GM12878 (cell line): ENCODE measurements around the gene KLB. TPM values are rescaled to one million over a fixed set of nuclear protein-coding genes. Genes with fewer than 3 reads are reported as not detected.

Experiments used
- ATAC-seq: fragments of 200-7000 bp; cut with Tn5 transposase; 3 replicates; pipeline ENCODE4 v1.9.1; 2020; ENCODE audit warnings: mild to moderate bottlenecking, moderate library complexity
- BruUV-seq: library from RNA; stranded (reverse); fragments of 400-500 nt; replicated peaks from 2 replicates; lab custom pipeline; 2021; lab: Mats Ljungman, UMichigan
- CTCF ChIA-PET: fragments of 300-600 bp; sonication (Branson Sonifier 250); formaldehyde crosslinking; extraction: SDS; loops from one replicate; lab custom pipeline; 2021; ENCODE audit warnings: inconsistent platforms; lab: Yijun Ruan, JAX
- POLR2A ChIA-PET: fragments of 350-600 bp; formaldehyde crosslinking; extraction: SDS; loops from one replicate; lab custom pipeline; 2021; ENCODE audit warnings: inconsistent platforms; lab: Charles Lee
- RAD21 ChIA-PET: fragments of 300-600 bp; sonication (Branson Sonifier 250); formaldehyde crosslinking; loops from one replicate; lab custom pipeline; 2023; ENCODE audit warnings: antibody characterized with exemption; ENCODE audit not compliant: unreplicated experiment; lab: Charles Lee
- SMC1A ChIA-PET: fragments of 300-600 bp; sonication (Branson Sonifier 250); formaldehyde crosslinking; loops from one replicate; lab custom pipeline; 2023; ENCODE audit not compliant: unreplicated experiment, uncharacterized antibody; lab: Charles Lee
- DNase-seq: peaks from one replicate; pipeline ENCODE4 v3.0.0-alpha.2; 2011; ENCODE audit warnings: low read depth, low spot score
- FAIRE-seq: peaks from 3 replicates; lab custom pipeline; 2011; peaks lifted over from hg19 to GRCh38; lab: Jason Lieb, UNC
- H2AFZ ChIP-seq: 2 replicates; pipeline ENCODE4 v1.6.0; 2011; ENCODE audit warnings: low read depth, low read length, control low read depth; ENCODE audit not compliant: control insufficient read depth
- H3K27ac ChIP-seq: 2 replicates; pipeline ENCODE4 v1.5.1; 2011; ENCODE audit warnings: control low read depth; ENCODE audit not compliant: control insufficient read depth, insufficient read depth
- H3K27me3 ChIP-seq, 2 experiments: replicated peaks in 1 of 2; 2 replicates each; pipeline versions ENCODE4 v1.6.0 to v1.6.1; 2011; ENCODE audit warnings: low read length in 1 of 2; ENCODE audit not compliant: control insufficient read depth in 2 of 2, insufficient read depth in 2 of 2
- H3K36me3 ChIP-seq, 2 experiments: 2 replicates each; pipeline ENCODE4 v1.5.1; 2011; ENCODE audit warnings: low read length in 1 of 2; ENCODE audit not compliant: control insufficient read depth in 2 of 2, insufficient read depth in 2 of 2
- H3K4me1 ChIP-seq: 2 replicates; pipeline ENCODE4 v1.6.1; 2011; ENCODE audit warnings: mild to moderate bottlenecking, low read length, moderate library complexity, mixed read lengths; ENCODE audit not compliant: control insufficient read depth, insufficient read depth
- H3K4me2 ChIP-seq: 2 replicates; pipeline ENCODE4 v1.6.0; 2011; ENCODE audit warnings: control low read depth; ENCODE audit not compliant: control insufficient read depth, insufficient read depth
- H3K4me3 ChIP-seq: fragments of 200-600 bp; sonication (generic); 2 replicates; pipeline ENCODE4 v1.5.1; 2016
- H3K79me2 ChIP-seq: 2 replicates; pipeline ENCODE4 v1.6.0; 2011; ENCODE audit warnings: low read length; ENCODE audit not compliant: control insufficient read depth, insufficient read depth
- H3K9ac ChIP-seq: 2 replicates; pipeline ENCODE4 v1.8.0; 2011; ENCODE audit warnings: low read length, control low read depth, mixed read lengths; ENCODE audit not compliant: control insufficient read depth, insufficient read depth
- H3K9me3 ChIP-seq: replicated peaks from 3 replicates; pipeline ENCODE4 v1.5.1; 2011; ENCODE audit warnings: mild to moderate bottlenecking, low read length; ENCODE audit not compliant: control insufficient read depth, insufficient read depth
- H4K20me1 ChIP-seq: 2 replicates; pipeline ENCODE4 v1.6.0; 2011; ENCODE audit not compliant: control insufficient read depth, insufficient read depth
- HDGF ChIP-seq: fragments of 450-650 bp; IDR thresholded peaks from 2 replicates; pipeline ENCODE4 v1.6.1; 2016; ENCODE audit warnings: antibody characterized with exemption
- NBN ChIP-seq: fragments of 450-650 bp; IDR thresholded peaks from 2 replicates; pipeline ENCODE4 v1.6.1; 2016
- NFXL1 ChIP-seq: fragments of 450-650 bp; IDR thresholded peaks from 2 replicates; pipeline ENCODE4 v1.6.1; 2017; ENCODE audit warnings: antibody characterized with exemption, mild to moderate bottlenecking, borderline replicate concordance
- RAD21 ChIP-seq: IDR thresholded peaks from 2 replicates; pipeline ENCODE4 v1.6.1; 2011; ENCODE audit warnings: mild to moderate bottlenecking, low read depth, low read length, moderate library complexity; ENCODE audit not compliant: insufficient read depth
- RUNX3 ChIP-seq: IDR thresholded peaks from 2 replicates; pipeline ENCODE4 v1.6.1; 2012; ENCODE audit warnings: low read length, inconsistent platforms
- SRF ChIP-seq, 2 experiments: IDR thresholded peaks; 2 replicates each; pipeline ENCODE4 v1.6.1; 2011; ENCODE audit warnings: low read depth in 2 of 2, low read length in 2 of 2, mild to moderate bottlenecking in 1 of 2, moderate library complexity in 1 of 2
- YY1 ChIP-seq: IDR thresholded peaks from 2 replicates; pipeline ENCODE4 v1.6.1; 2011; ENCODE audit warnings: low read depth, mild to moderate bottlenecking, low read length
- ZNF384 ChIP-seq: IDR thresholded peaks from 2 replicates; pipeline ENCODE4 v1.6.1; 2012; ENCODE audit warnings: low read depth, mild to moderate bottlenecking, low read length, improper control_type of control experiment, borderline replicate concordance
- WGBS: methylation state at CpG from one replicate; pipeline ENCODE4 v1.1.6; 2016; ENCODE audit warnings: low lambda C conversion rate; ENCODE audit not compliant: insufficient replicate concordance, insufficient coverage; ENCODE audit errors: missing lambda C conversion rate; 5-methylcytosine and 5-hydroxymethylcytosine counted together
- in situ Hi-C: fragments of 300-500 bp; cut with MboI; formaldehyde crosslinking; loops from 9 replicates; pipeline ENCODE4 v1.14.3; 2018; ENCODE audit warnings: mixed read lengths
- intact Hi-C: fragments of 100-400 bp; cut with micrococcal nuclease; formaldehyde crosslinking; loops from one replicate; pipeline ENCODE4 v1.14.2; 2022; ENCODE audit not compliant: unreplicated experiment
- polyA plus RNA-seq, 11 experiments: library from polyadenylated mRNA; depleted of rRNA in 4 of 11; unstranded in 6 of 11; stranded (reverse) in 5 of 11; fragments of >200 nt; fragmentation: Nextera tagmentation in 4 of 11; fragmentation: Illumina TruSeq in 1 of 11; extraction: Ambion mirVana in 4 of 11; extraction: Trizol in 1 of 11; gene quantifications; 1 replicate in 1 of 11; 2 replicates in 10 of 11; pipeline versions ENCODE4 v1.2.1 to v1.2.3, GENCODE V29; 2011 to 2016; ENCODE audit warnings: inconsistent platforms in 2 of 11, missing spikeins in 2 of 11, low read depth in 1 of 11
- total RNA-seq, 4 experiments: library from RNA; depleted of rRNA in 3 of 4; stranded (reverse); fragments of >200 nt in 3 of 4; fragmentation: Illumina TruSeq in 1 of 4; extraction: Trizol in 1 of 4; gene quantifications; 2 replicates each; pipeline versions ENCODE4 v1.2.1 to v1.2.3, GENCODE V29; 2013 to 2021
- TF ChIP-seq, protein P1 (sequence below): fragments of 450-650 bp; IDR thresholded peaks from 2 replicates; pipeline ENCODE4 v1.6.1; 2016; ENCODE audit warnings: mild to moderate bottlenecking
- TF ChIP-seq, protein P2 (sequence below): fragments of 450-650 bp; IDR thresholded peaks from 2 replicates; pipeline ENCODE4 v1.6.1; 2017; ENCODE audit warnings: borderline replicate concordance

Gene KLB
- total and polyA plus RNA-seq, 10 of the 15 experiments (the other 5 are each of a cell fraction or from before 2014, with no cell fraction given) = under 0.01 to 0.13 (median 0.04) TPM; not detected in 1

DNA sequence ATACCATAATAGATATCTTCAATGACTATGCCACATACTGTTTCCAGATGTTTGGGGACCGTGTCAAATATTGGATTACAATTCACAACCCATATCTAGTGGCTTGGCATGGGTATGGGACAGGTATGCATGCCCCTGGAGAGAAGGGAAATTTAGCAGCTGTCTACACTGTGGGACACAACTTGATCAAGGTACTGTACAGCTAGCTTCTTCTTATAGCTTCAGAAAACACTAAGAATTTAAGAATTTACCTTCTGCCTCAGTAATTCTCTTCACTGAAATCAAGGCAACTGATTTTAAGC, 805 bp downstream of the KLB start:
- TF ChIP-seq YY1 (no peak), RUNX3 (no peak), ZNF384 (no peak), RAD21 (no peak), NBN (no peak), SRF (IDR thresholded peaks at IDR 0.05; ENCODE audit: low read depth in 2 of 2, low read length in 2 of 2) (no peak), HDGF (no peak), NFXL1 (no peak)
- TF ChIP-seq, protein P1, sequence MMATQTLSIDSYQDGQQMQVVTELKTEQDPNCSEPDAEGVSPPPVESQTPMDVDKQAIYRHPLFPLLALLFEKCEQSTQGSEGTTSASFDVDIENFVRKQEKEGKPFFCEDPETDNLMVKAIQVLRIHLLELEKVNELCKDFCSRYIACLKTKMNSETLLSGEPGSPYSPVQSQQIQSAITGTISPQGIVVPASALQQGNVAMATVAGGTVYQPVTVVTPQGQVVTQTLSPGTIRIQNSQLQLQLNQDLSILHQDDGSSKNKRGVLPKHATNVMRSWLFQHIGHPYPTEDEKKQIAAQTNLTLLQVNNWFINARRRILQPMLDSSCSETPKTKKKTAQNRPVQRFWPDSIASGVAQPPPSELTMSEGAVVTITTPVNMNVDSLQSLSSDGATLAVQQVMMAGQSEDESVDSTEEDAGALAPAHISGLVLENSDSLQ = no peak
- TF ChIP-seq, protein P2, sequence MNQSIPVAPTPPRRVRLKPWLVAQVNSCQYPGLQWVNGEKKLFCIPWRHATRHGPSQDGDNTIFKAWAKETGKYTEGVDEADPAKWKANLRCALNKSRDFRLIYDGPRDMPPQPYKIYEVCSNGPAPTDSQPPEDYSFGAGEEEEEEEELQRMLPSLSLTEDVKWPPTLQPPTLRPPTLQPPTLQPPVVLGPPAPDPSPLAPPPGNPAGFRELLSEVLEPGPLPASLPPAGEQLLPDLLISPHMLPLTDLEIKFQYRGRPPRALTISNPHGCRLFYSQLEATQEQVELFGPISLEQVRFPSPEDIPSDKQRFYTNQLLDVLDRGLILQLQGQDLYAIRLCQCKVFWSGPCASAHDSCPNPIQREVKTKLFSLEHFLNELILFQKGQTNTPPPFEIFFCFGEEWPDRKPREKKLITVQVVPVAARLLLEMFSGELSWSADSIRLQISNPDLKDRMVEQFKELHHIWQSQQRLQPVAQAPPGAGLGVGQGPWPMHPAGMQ = no peak
- H3K9me3 ChIP-seq = no peaks in the 10 kb centered on the region
- 15% methylated on average over 1 of the region's 1 CpG for WGBS
- ChIA-PET RAD21 (interaction anchor here (1.0 to 1.1 kb wide), 2 partner anchors 12 to 43 kb away, joined by 3 to 8 read pairs; no protein-coding TSS in a partner anchor), POLR2A (interaction anchor here (1.1 kb wide), 1 partner anchor 11 kb away, joined by 5 read pairs; no protein-coding TSS in a partner anchor), SMC1A (interaction anchor here (0.6 to 1.5 kb wide), 7 partner anchors 16 to 505 kb away, joined by 3 to 4 read pairs (median 3); no protein-coding TSS in a partner anchor), CTCF (interaction anchor here (1.1 to 1.2 kb wide), 3 partner anchors 10 to 274 kb away, joined by 3 to 4 read pairs (median 4); no protein-coding TSS in a partner anchor)
- H4K20me1 ChIP-seq = no peaks in the 10 kb centered on the region
- H3K9ac ChIP-seq = no peak overlapping the region
- ATAC-seq (no peak), FAIRE-seq (no peak), DNase-seq (no peak)
- intact Hi-C loops (no loop called here), in situ Hi-C loops (no loop called here)
- no peaks in the 10 kb centered on the region; a peak in 1 of 4 replicates for H3K27me3 ChIP-seq
- no peak overlapping the region for H3K4me3 ChIP-seq
- no peaks in the 10 kb centered on the region for H3K36me3 ChIP-seq
- H3K4me2 ChIP-seq = no peak overlapping the region
- no peaks in the 10 kb centered on the region for H3K79me2 ChIP-seq
- BruUV-seq = no TSS peak
- no peaks in the 10 kb centered on the region for H3K4me1 ChIP-seq
- no peak overlapping the region for H2AFZ ChIP-seq
- no peak overlapping the region for H3K27ac ChIP-seq
